HG02884 (cell line): ENCODE data around the gene FAM170A.

Source experiments
- ATAC-seq: cut with Tn5 transposase; IDR thresholded peaks from one replicate; pipeline ENCODE4 v1.9.1; 2021; ENCODE audit warnings: mild to moderate bottlenecking, moderate library complexity; ENCODE audit not compliant: unreplicated experiment

FAM170A gene

DNA sequence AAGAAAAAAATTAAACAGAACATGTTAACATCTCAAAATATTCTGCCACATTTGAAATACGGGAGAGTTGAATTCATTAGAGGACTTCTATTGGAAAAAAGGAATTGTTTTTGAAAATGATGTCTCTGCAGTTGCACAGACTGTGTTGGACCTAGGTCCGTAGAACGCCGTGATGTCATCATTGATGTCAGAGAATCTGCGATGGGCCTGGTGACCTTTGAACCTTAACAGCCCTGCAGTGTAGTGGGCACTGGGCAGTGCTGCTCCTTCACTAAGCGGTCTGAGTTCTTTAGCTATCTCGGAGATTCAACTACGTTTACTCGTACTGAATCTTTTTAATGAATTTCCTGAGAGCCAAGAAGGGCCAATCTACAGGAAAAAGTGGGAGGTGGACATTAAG, at the start of gene FAM170A:
Gene FAM170A (plus strand): TSS at position 220 of the 400 bp plus-strand sequence. CDS start 211 bp downstream, outside the sequence.
- ATAC-seq = no peak

DNA sequence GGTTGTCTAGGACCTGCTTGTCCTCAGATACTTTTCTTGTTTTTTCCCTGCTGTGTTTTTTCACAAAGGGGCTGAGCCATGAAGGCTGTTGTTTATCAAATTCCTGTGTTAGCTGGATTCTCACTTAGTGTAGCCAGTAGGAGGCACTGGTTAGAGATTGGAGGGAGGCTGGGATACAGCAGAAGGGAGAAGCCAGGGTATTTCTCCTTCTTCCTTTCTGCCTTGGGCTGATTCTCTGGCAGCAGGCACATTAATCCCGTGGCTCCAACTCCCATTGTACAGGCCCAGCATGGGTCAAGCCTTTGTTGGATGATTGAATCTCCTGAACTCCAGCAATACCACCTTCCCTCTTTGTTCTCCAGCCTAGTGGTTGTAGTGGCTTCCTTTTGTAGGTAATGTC, 46.4 kb upstream of the FAM170A start:
- no peak for ATAC-seq

- ATAC-seq = no peak
These were observed 45.7 kb upstream of the FAM170A start for GRCh38 chr5:119583684-119584083.

- ATAC-seq = no peak
These were observed 33.3 kb upstream of the FAM170A start for GRCh38 chr5:119596046-119596445.

- ATAC-seq = no peak
These were observed 31.5 kb upstream of the FAM170A start for GRCh38 chr5:119597728-119598298.

DNA sequence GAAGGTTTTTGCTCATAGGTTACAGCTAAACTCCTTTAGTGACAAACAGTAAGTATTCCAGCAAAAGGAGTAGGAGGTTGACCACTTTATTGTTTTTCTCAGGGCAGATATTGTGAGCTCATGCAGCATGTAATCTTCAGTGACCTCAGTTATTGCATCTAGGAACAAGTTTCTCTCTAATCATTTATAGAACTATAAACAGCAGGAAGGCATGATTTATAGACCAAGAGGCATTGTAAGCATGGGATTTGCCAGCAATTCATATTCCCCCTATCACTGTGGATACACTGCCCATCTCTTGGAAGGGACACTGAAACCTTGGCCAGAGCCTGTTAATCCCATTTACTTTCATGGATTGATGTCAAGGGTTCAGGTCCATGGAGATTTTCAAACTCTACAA, 15.4 kb upstream of the FAM170A start:
- no peak for ATAC-seq

- no peak for ATAC-seq
These were observed 14.5 kb upstream of the FAM170A start for GRCh38 chr5:119614838-119615237.

DNA sequence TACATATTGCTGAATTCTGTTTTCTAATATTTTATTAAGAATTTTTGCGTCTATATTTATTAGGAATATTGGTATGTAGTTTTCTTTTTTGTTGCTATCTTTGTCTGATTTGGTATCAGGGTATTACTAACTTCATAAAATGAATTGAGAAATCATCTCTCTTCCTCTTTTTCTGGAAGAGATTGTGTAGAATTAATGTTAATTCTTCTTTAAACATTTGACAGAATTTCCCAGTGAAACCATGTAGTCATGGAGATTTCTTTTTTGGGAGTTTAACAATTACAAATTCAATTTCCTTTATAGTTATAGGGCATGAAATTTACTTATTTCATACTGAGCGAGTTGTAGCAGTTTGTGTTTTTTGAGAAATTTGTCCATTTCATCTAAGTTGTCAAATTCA, 3.3 kb upstream of the FAM170A start:
- no peak for ATAC-seq

GRCh38 chr5:119630752-119631440, 1.5 kb downstream of the FAM170A start:
- ATAC-seq = no peak

DNA sequence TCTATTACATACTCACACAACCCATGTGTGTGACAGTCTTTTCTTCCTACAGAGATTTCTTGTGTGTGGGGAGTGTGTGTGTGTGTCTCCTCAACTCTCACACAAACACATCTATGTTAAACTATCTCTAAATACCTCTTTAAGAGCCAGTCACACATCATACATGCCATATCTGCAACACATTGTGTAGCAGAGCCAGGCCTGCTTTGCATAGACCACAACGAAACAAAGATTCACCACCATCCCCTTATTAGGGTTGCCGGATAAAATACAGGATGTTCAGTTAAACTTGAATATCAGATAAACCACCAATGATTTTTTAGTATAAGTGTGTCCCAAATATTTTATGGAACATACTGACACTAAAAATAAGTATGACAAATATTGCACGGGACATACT, 2.3 kb downstream of the FAM170A start:
- ATAC-seq = no peak

DNA sequence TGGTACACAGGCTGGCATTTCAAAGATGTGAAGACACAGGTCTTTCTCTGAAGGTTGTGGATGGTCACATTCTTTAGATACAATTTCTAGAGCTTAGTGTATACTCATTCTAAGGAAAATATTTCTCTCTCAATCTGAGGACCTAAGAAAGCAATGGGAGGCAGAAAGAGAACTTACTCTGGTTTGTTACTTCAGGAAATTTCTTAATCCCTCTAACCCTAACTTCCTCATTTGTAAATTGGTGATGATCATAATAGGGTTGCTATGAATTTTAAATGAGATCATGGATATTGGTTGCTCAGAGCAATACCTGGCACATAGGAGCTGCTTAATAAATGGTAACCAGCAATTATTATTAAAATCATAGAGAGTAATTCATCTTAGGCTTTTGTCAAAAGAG, 22.1 kb downstream of the FAM170A start:
- ATAC-seq = no peak

- no peak for ATAC-seq
These were observed 25.7 kb downstream of the FAM170A start for GRCh38 chr5:119655061-119655460.

- no peak for ATAC-seq
These were observed 26.7 kb downstream of the FAM170A start for GRCh38 chr5:119656023-119656422.

- ATAC-seq = no peak
These were observed 37.2 kb downstream of the FAM170A start for GRCh38 chr5:119666542-119666941.

- no peak for ATAC-seq
These were observed 49.1 kb downstream of the FAM170A start for GRCh38 chr5:119678351-119679028.

GRCh38 chr5:119680080-119680479, 50.7 kb downstream of the FAM170A start:
- ATAC-seq = no peak

DNA sequence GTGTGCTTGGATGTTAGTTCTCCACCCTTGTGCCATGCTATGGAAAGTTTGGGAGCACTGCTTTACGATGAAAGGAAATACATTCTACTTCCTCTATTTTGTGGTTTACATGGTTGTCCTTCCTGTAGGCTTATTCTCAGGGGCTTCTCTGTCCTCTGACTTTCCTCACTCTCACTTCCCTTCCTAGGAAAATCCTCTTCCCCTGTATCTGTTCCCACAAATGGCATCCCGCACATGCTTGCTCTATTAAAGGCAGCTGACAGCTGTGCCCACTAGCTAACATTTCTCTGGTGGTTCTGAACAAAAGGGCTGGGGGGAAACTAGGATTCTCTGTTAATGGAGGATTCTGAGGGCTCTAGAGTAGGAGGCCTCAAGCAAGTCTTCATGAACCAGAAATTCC, 52.4 kb downstream of the FAM170A start:
- no peak for ATAC-seq

DNA sequence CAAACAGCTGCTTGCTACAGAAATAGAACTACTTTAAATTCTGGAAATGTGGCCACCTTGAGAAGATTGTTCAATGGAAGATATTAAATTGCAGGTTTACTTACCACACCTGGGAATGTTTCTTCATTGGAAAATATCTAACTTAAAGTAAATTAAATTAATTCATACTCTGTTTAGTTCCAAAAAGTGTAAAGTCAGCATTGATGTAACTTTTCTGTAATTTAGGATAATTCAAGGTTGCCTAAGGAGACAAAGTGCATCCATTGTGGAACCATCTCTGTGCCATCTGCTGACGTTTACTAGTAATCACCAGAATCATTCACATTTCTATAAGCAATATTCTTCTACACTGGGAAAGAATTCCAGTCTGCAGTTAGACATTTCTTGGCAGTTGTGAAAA, 53.0 kb downstream of the FAM170A start:
- no peak for ATAC-seq
